ENCODE results near the gene RMDN3. TPM values are rescaled to one million over a fixed set of nuclear protein-coding genes. Genes with fewer than 3 reads are reported as not detected.

RMDN3 gene
- total and polyA plus RNA-seq, 4 donors = 20.9 to 94.4 (median 43.1) TPM

DNA sequence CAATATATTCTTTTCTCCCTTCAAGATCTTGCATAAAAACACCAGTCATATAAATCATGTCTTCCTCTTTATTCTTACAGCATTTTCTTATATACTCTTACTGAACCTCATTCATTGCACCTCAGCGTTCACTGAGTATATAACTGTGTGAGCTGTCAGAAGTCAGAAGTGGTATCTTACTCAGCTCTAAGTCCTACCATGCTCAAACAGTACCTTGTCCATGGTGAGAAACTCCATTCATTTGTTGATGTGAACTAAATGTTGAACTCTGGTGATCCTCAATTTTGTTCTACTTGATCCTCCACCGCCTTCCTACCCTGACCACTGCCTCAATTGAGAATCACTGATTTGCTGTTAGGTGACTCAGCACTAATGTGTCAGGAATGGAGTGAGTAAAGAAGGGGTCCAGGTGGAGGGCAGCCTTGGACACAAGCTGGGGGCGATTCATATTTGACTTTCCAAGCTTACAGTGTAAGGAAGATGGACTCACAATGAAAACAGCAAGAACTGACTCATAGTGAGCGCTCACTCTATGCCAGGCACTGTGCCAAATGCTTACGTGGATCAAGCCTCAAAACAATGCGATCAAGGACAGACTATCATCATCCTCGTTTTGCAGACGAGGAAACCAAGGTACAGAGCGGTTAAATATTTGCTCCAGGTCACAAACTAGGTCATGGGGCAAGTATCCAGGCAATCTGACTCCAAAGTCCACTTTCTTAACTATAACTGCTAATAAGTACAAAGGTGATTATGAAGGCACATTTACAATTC is 38.3 kb upstream of the RMDN3 start:
- Histone ChIP-seq H3K9ac (ENCODE audit: insufficient read depth in 1 of 2, low read length in 2 of 2) (no peak overlapping the region), H3K36me3 (ENCODE audit: control insufficient read depth in 4 of 4, insufficient read depth in 4 of 4, low read length in 4 of 4) (peaks cover 0 to 8% (median under 1%) of the 10 kb centered on the region in 4 donors), H3K4me1 (ENCODE audit: control insufficient read depth in 5 of 5, insufficient read depth in 5 of 5, low read length in 5 of 5) (peaks cover 3 to 14% (median 7%) of the 10 kb centered on the region in 5 donors), H3K9me3 (ENCODE audit: control insufficient read depth in 4 of 4, insufficient read depth in 3 of 4, low read length in 3 of 4) (no peaks in the 10 kb centered on the region), H3K27me3 (ENCODE audit: control insufficient read depth in 3 of 3, insufficient read depth in 3 of 3, low read length in 2 of 3) (no peaks in the 10 kb centered on the region), H3K4me3 (no peak overlapping the region), H3K27ac (ENCODE audit: low read depth in 1 of 2, low read length in 1 of 2) (no peak overlapping the region)
- no peak for TF ChIP-seq CTCF (IDR thresholded peaks at IDR 0.05; ENCODE audit: control extremely low read depth, extremely low read depth)
- ATAC-seq (ENCODE audit: insufficient read depth, low FRiP score) (no peak), DNase-seq (peak in 1 of 3 donors; percentile 18)
- 72 to 83% methylated on average over 9 of the region's 9 CpGs for WGBS, 2 donors

DNA sequence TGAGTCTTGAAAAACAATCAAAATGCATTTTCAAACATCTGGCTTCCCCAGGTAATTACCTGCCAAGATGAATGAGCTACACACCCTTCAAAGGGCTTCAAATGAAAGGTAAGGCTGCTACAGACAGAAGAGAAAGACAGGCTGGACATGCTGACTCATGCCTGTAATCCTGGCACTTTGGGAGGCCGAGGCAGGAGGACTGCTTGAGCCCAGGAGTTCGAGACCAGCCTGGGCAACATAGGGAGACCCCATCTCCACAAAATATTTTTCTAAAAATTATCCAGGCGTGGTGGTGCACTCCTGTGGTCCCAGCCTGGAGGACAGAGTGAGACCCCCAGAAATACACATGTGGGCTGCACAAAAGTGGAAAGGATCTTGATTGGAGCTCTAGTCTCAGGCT is 37.3 kb upstream of the RMDN3 start:
- Histone ChIP-seq H3K4me1 (ENCODE audit: control insufficient read depth in 5 of 5, insufficient read depth in 5 of 5, low read length in 5 of 5) (peaks cover 6 to 20% (median 7%) of the 10 kb centered on the region in 5 donors), H3K9me3 (ENCODE audit: control insufficient read depth in 4 of 4, insufficient read depth in 3 of 4, low read length in 3 of 4) (no peaks in the 10 kb centered on the region), H3K36me3 (ENCODE audit: control insufficient read depth in 4 of 4, insufficient read depth in 4 of 4, low read length in 4 of 4) (peaks cover 0 to 8% (median 0%) of the 10 kb centered on the region in 4 donors), H3K27ac (ENCODE audit: low read depth in 1 of 2, low read length in 1 of 2) (no peak overlapping the region), H3K9ac (ENCODE audit: insufficient read depth in 1 of 2, low read length in 2 of 2) (no peak overlapping the region), H3K27me3 (ENCODE audit: control insufficient read depth in 3 of 3, insufficient read depth in 3 of 3, low read length in 2 of 3) (no peaks in the 10 kb centered on the region), H3K4me3 (no peak overlapping the region)
- 79 to 97% methylated on average over 3 of the region's 3 CpGs for WGBS, 2 donors
- TF ChIP-seq CTCF (IDR thresholded peaks at IDR 0.05; ENCODE audit: control extremely low read depth, extremely low read depth) = no peak
- no peak for DNase-seq
- no peak for ATAC-seq (ENCODE audit: insufficient read depth, low FRiP score)

DNA sequence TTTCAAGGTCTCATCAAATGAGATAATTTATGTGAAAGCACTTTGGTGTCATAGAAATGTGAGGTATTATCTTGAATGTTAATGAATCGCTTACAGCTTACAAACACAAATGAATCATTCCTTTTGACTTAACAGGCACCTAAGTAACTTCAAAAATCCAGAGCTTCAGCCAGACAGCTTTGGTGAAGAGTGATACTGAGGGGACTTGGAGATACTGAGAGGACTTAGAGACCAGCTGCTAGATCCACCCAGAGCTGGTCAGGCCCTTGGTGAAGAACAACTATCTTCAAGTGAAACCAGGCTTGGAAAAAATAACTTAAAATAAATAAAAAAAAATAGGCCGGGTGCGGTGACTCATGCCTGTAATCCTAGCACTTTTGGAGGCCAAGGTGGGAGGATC is 35.7 kb upstream of the RMDN3 start:
- peaks cover 6 to 17% (median 12%) of the 10 kb centered on the region in 5 donors for H3K4me1 ChIP-seq (ENCODE audit: control insufficient read depth in 5 of 5, insufficient read depth in 5 of 5, low read length in 5 of 5)
- ATAC-seq (ENCODE audit: insufficient read depth, low FRiP score) (no peak), DNase-seq (no peak)
- H3K27ac ChIP-seq (ENCODE audit: low read depth in 1 of 2, low read length in 1 of 2) = no peak overlapping the region
- peaks cover 0 to 8% (median 0%) of the 10 kb centered on the region in 4 donors for H3K36me3 ChIP-seq (ENCODE audit: control insufficient read depth in 4 of 4, insufficient read depth in 4 of 4, low read length in 4 of 4)
- H3K9me3 ChIP-seq (ENCODE audit: control insufficient read depth in 4 of 4, insufficient read depth in 3 of 4, low read length in 3 of 4) = no peaks in the 10 kb centered on the region
- no peaks in the 10 kb centered on the region for H3K27me3 ChIP-seq (ENCODE audit: control insufficient read depth in 3 of 3, insufficient read depth in 3 of 3, low read length in 2 of 3)
- 80 to 85% methylated on average over 3 of the region's 3 CpGs for WGBS, 2 donors
- no peak overlapping the region for H3K9ac ChIP-seq (ENCODE audit: insufficient read depth in 1 of 2, low read length in 2 of 2)
- no peak overlapping the region for H3K4me3 ChIP-seq
- TF ChIP-seq CTCF (IDR thresholded peaks at IDR 0.05; ENCODE audit: control extremely low read depth, extremely low read depth) = no peak

All from lung (tissue), 12 donors.